ENCODE measurements around the gene DGAT2L6.
A peak's percentile ranks its signal among the peaks of the same experiment; 100 is the strongest.

Gene DGAT2L6

DNA sequence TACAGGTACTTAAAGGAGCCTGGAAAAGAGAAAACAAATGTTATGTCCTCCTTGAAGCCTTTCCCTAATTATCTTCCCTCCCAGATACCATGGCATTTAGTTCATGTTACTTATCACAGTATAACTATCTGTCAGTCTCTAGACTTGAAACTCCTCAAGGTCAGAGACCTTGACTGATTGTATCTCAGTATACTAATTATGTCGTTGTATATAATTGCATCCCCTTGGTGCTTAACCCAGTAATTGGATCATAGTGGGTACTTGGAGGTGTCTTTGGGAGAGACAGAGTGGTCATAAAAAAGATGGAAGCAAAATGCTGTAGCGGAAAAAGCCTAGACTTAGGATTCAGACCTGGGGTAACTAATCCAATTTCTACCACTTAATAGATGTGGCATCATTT is 35.9 kb upstream of the DGAT2L6 start:
- DNase-seq (ENCODE audit: low spot score): no peak
- H3K4me1 ChIP-seq (ENCODE audit: insufficient read depth, poor library complexity, severe bottlenecking): no peaks in the 10 kb centered on the region
- H3K4me3 ChIP-seq (ENCODE audit: severe bottlenecking): no peak overlapping the region
- H3K9me3 ChIP-seq (ENCODE audit: severe bottlenecking): no peaks in the 10 kb centered on the region
- peaks cover 9% of the 10 kb centered on the region; the same call in 1 of the 2 replicates for H3K36me3 ChIP-seq (ENCODE audit: low read depth)
- H3K27me3 ChIP-seq (ENCODE audit: insufficient read depth, poor library complexity, severe bottlenecking): no peaks in the 10 kb centered on the region
- ATAC-seq (ENCODE audit: low read depth): no peak
- no peak overlapping the region for H3K27ac ChIP-seq (ENCODE audit: poor library complexity, severe bottlenecking)
- TF ChIP-seq CTCF (IDR thresholded peaks at IDR 0.05; ENCODE audit: poor library complexity, severe bottlenecking): no peak

- H3K4me3 ChIP-seq (ENCODE audit: severe bottlenecking): no peak overlapping the region
- H3K9me3 ChIP-seq (ENCODE audit: severe bottlenecking): no peaks in the 10 kb centered on the region
- no peaks in the 10 kb centered on the region for H3K27me3 ChIP-seq (ENCODE audit: insufficient read depth, poor library complexity, severe bottlenecking)
- TF ChIP-seq CTCF (IDR thresholded peaks at IDR 0.05; ENCODE audit: poor library complexity, severe bottlenecking): no peak
- ATAC-seq (ENCODE audit: low read depth) (peak; percentile 83), DNase-seq (ENCODE audit: low spot score) (no peak)
- H3K36me3 ChIP-seq (ENCODE audit: low read depth): peaks cover 6% of the 10 kb centered on the region; the same call in 1 of the 2 replicates
- peaks cover 20% of the 10 kb centered on the region for H3K4me1 ChIP-seq (ENCODE audit: insufficient read depth, poor library complexity, severe bottlenecking)
- H3K27ac ChIP-seq (ENCODE audit: poor library complexity, severe bottlenecking): peak overlapping the region; percentile 66
Measured at GRCh38 chrX:70166601-70167590, 10.4 kb upstream of the DGAT2L6 start.

- DNase-seq (ENCODE audit: low spot score) (no peak), ATAC-seq (ENCODE audit: low read depth) (peak; percentile 76)
- no peaks in the 10 kb centered on the region for H3K27me3 ChIP-seq (ENCODE audit: insufficient read depth, poor library complexity, severe bottlenecking)
- peak overlapping the region; percentile 66 for H3K27ac ChIP-seq (ENCODE audit: poor library complexity, severe bottlenecking)
- H3K4me1 ChIP-seq (ENCODE audit: insufficient read depth, poor library complexity, severe bottlenecking): peaks cover 20% of the 10 kb centered on the region
- H3K36me3 ChIP-seq (ENCODE audit: low read depth): peaks cover 6% of the 10 kb centered on the region; the same call in 1 of the 2 replicates
- no peaks in the 10 kb centered on the region for H3K9me3 ChIP-seq (ENCODE audit: severe bottlenecking)
- no peak for TF ChIP-seq CTCF (IDR thresholded peaks at IDR 0.05; ENCODE audit: poor library complexity, severe bottlenecking)
- H3K4me3 ChIP-seq (ENCODE audit: severe bottlenecking): no peak overlapping the region
Measured at GRCh38 chrX:70168238-70169188, 8.8 kb upstream of the DGAT2L6 start.

DNA sequence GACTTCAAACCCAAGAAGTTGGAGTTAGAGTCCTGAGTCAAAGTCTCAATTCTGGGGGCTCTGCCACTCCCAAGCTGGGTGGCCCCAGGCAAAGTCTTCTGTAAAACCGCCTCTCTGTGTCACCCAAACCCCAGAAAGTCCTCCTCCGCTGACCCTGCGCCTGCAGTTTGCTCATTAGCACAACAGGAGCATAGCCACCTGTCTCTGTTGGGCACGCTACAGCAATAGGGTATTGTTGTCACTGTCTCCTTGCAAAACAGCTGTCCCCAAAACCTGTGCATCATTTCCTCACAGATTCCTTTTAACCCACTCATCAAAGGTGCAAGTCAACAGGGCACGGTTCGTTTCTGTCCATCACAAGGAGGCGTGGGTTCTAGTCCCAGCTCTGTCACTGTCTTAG is 8.0 kb upstream of the DGAT2L6 start:
- Histone ChIP-seq H3K36me3 (ENCODE audit: low read depth) (peaks cover 6% of the 10 kb centered on the region; the same call in 1 of the 2 replicates), H3K27me3 (ENCODE audit: insufficient read depth, poor library complexity, severe bottlenecking) (no peaks in the 10 kb centered on the region), H3K9me3 (ENCODE audit: severe bottlenecking) (no peaks in the 10 kb centered on the region), H3K4me3 (ENCODE audit: severe bottlenecking) (no peak overlapping the region), H3K27ac (ENCODE audit: poor library complexity, severe bottlenecking) (peak overlapping the region; percentile 66), H3K4me1 (ENCODE audit: insufficient read depth, poor library complexity, severe bottlenecking) (peaks cover 20% of the 10 kb centered on the region)
- DNase-seq (ENCODE audit: low spot score): no peak
- TF ChIP-seq CTCF (IDR thresholded peaks at IDR 0.05; ENCODE audit: poor library complexity, severe bottlenecking): no peak
- no peak for ATAC-seq (ENCODE audit: low read depth)
